HG03442 (cell line): ENCODE data around the gene ABCC10.
A peak's percentile ranks its signal among the peaks of the same experiment; 100 is the strongest.

Source experiments
- ATAC-seq: cut with Tn5 transposase; IDR thresholded peaks from one replicate; pipeline ENCODE4 v1.9.1; 2021; ENCODE audit warnings: mild to moderate bottlenecking, moderate library complexity; ENCODE audit not compliant: unreplicated experiment

Gene ABCC10

DNA sequence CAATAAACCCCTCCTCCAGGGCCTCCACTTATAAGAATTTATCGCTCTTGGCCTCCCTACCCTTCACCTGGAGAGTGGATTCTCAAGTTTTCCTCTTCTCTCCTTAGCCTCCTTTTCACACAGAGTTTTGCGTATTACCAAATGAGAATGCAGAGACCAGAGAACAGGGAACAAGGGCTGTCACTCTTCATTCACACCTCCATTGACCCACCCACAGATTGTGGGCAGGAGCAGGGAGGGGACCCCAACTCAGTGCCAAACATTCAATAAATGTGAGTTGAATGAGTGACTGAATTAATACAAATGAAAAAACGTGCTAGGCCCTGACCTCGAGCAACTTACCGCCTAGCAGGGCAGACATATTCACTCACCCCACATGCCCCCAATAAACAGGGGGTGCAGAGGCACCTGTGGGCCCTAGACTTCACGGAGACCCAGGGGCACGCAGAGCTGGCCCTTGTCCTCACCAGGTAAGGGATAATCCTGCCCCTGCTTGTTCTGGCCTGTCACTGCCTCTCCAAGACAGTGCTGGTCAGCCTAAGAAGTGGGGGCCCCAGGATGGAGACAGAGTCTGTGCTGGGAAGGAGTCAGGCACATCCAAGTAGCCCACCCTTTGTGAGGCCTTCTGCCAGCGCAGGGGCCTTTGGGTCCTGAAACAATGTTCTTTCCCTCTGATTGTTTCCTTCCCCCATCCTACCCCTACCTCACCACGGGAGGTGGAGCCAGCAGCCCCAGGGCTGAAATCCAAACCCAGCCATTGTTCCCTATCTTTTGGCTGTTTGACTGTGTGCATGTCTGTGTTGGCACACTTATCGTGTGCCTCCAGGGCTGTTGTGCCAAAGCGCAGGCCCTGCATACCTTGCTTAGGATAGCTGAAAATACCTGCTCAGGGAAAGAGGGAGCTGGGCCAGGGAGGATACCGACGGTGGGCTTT, 41.7 kb downstream of the ABCC10 start:
- ATAC-seq, result no peak

- no peak for ATAC-seq
Observed at GRCh38 chr6:43469947-43470346, 42.6 kb downstream of the ABCC10 start.

GRCh38 chr6:43471399-43471798, 44.1 kb downstream of the ABCC10 start:
- ATAC-seq, result no peak

- ATAC-seq, result no peak
Observed at GRCh38 chr6:43472515-43472914, 45.2 kb downstream of the ABCC10 start.

DNA sequence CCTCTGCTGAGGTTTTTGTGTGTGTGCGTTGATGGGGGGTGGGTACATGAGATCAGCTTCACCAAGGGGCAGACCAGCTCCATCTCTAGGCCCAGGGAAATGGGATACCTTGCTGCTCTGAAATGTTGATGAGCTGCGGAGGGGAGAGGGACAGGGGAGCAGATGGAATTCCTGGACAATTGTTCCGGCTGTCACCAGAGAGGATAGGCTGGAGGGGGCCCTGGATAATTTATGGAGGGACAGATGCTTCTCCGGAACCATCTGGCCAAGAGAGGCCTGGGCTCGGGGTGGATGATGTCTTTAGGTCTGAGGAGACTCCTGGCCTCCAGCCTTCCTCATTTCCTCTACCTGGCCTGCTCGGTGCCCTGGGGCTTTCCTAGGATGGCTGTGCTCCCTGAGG, 48.2 kb downstream of the ABCC10 start:
- no peak for ATAC-seq

- ATAC-seq, result no peak
Observed at GRCh38 chr6:43476746-43477145, 49.4 kb downstream of the ABCC10 start.

DNA sequence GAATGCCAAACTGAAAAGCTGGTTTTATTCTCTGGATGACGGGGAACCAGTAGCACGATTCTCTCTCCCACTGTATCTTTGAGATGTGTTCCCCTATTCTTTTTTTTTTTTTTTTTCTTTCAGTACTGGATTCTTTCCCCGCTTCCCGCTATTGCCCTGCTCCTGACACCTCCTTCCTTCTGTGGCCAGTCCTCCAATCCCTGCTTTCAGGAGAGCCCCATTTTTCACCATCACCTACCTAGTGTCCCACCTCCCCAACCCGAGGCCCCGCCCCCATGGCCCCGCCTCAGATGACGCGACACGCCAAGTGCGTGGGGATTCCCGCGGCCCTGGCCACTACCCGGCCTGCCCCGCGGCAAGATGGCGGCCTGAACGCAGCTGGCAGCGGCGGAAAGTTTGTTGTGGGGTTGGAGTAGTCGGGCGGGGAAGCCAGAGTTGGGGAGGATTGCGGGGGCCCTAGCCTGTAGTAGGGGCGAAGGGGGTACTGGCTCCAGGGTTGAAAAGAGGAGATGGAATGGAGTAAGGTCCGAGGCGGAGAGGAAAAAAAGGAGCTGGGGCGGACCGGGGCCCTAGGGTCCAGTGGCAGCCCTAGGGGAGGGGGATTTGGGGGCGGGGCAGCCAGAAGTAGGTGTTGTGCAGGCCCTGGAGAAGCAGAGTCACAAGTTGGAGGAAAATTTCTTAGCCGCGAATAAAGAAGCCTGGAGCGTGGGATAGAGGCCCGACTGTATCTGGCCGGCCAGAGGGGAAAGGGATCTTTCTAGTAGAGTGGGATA, 50.1 kb downstream of the ABCC10 start, which contains the start of gene TJAP1:
TSS of gene TJAP1 (plus strand) at position 336 of the 773 bp plus-strand sequence. CDS start 21,432 bp downstream, outside the sequence.
- peak; percentile 93 for ATAC-seq

GRCh38 chr6:43478008-43478372, 50.6 kb downstream of the ABCC10 start:
- ATAC-seq, result no peak

- ATAC-seq, result no peak
Observed at GRCh38 chr6:43481075-43481474, 53.7 kb downstream of the ABCC10 start.

DNA sequence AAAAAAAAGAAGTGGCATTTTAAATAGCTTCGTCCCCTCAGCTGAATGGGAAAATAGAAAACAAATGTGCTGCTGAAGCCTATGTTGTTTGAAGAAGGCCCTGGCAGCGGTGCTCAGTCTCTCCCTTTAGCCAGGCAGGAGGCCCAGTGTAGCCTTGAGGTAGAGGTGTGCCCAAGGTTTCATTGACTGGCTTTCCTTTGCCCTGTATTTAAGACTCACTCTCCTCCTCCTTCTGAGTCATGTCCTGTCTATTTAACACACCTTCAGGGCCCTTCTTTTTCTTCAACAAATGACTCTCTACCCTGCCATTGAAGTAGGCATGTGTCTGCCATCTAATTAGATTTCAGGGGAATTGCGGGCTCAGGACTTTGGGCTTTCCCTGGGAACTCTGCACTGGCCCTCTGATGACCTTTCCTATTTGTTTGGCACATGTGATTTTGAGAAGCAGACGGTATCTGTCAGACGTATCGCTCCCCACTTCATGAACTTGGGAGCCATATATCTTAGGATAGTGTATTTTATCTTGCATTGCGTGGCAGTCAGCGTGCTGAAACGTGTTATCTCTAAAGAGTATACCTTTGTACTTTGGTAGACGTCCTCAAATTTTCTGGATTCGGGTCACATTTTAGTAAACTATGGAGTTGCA, 54.4 kb downstream of the ABCC10 start:
- no peak for ATAC-seq

- ATAC-seq, result no peak
Observed at GRCh38 chr6:43488667-43489276, 61.4 kb downstream of the ABCC10 start.

DNA sequence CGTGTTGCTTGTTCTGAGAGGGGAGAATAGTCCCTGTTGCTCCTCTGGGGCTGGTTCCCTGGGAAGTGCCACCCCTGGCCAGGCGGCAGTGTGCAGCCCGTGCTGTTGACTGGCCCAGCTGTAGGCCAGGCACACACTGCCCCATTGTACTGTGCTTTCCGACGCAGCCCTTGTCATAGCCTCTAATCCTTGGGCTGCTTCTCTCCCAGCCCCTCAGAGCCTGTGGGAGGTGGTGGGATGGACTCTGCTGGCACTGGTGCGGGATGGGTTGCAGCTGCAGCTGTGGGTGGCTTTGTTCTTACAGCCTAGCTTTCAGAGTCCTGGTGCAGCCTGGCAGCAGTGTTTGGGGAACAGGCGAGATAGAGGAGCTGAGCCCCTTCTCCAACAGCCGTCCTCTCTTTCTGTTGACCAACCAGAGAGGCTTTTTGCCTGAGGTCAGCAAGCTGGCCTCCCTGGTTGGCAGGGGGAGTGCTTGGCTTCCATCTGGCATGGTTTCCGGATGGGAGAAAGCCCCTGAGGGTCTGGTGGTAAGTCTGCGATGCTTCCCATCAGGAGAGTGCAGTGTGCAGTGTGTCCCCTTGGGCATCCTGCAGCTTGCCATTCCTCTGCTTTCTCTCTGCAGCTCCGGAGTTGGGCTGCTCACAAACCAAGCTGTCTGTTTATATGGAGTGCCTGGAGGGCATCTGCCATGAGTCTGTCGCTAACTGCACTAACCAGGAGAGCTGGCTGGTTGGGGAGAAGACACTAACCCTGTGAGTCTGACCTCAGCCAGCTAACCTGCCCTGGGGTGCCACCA, 62.1 kb downstream of the ABCC10 start:
- ATAC-seq, result no peak

DNA sequence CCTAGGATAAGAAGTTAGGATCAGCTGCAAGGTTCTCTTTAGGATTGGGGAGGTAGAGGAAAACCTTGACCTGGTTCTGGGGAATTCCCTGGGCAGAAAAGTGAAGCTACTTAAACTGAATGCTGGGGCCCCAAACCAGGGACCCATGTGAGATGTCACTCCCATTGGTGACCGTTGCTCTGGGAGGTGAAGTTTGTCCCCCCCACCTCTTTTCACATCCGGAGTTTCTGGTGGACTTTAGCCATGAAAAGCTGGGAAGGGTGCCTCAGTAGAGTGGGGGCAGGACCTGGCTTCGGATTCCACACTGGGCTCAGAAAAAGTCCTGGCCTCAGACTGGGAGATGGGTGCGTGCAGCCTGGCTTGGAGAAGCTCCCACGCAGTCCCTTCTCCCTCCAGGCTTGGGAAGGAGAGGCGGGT, 63.2 kb downstream of the ABCC10 start:
- ATAC-seq, result no peak

- ATAC-seq, result no peak
Observed at GRCh38 chr6:43491750-43492661, 64.7 kb downstream of the ABCC10 start.

DNA sequence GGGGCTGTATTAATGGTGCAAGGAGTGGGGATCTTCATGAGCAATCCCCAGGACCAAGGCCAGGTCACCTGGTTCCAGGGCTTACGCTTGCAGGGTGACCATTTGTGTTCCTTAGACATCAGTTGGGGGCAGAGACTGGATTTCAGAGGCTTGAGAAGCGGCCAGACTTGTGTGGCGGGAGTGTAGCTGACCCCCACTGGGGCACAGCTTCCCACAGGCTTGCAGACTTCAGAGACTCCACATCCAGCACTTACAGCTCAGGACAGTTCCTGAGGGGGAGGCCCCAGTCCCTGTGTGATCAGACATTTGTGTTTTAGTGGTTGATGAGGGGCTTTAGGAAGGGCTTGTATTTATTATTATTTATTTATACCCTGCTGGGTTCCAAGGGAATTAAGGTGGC, 65.3 kb downstream of the ABCC10 start:
- ATAC-seq, result no peak

DNA sequence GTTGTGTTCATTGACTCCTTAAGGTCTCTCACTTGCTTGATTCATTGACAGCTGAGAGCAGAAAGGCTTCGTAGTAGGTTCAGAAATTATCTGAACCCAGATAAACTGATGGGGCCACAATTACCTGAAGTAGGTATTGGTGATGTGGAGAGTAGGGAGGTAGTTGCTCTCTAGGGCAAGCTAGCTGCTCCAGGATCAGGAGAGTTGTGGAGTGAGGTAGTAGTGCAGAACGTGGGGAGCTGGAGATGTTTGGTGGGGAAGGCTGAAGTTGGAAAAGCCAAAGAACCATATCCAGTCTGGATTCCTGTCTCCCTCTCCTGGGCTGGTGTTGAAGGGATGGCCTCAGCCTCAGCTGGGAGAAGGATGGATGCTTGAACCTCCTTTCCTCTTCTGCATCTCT, 65.9 kb downstream of the ABCC10 start:
- ATAC-seq, result no peak

DNA sequence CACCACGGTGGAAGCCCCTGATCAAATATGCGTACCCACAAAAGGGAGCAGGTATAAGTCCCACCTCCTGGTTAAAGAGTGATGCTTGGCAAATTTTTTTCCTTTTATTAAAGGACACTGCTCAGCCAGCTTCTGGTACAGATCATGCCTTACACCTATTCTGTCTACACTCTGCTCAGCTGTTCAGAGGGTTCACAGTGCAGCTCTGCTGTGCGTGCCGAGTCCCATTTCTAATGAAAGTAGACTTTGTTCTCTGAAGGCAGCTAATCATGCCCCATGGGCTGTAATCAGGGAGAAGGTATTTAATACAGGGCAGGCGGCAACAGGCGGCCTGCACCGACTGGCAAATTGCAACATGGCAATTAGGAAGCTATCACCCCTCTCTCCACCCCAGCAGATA, 66.5 kb downstream of the ABCC10 start:
- ATAC-seq, result no peak

DNA sequence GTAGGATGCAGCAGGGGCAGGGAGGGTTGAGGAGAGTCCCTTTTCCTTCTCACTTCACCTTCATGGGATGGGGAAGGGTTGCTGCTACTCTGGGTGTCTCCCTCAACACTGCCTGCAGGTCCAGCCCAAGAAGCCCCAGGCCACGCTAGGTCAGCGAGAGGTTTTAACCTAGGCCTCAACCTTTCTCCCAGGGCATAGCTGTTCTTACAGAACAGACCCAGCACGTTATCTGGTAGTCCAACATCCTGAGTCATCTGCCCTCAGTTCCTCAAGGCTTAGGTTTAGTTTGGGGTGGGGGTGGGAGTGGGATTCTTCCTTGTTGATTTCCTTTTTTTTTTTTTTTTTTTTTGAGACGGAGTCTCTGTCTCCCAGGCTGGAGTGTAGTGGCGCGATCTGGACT, 67.0 kb downstream of the ABCC10 start:
- no peak for ATAC-seq

DNA sequence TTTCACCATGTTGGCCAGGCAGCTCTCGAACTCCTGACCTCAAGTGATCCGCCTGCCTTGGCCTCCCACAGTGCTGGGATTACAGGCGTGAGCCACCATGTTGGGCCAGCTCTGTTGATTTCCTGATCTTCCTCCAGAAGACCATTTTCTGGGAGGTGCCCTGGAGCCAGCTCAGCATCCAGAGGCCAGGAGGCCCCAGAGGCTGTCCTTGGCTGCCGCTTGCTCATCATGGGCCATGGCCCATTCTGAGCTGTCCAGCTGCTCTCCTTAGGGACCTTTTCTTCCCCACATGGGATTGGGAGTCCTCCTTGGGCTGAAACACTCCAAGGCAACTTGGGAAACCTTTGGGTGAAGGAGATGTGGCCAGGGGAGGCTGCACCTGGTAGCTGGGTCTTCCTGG, 67.4 kb downstream of the ABCC10 start:
- ATAC-seq, result no peak
